HEK293 (cell line): ENCODE results near the gene GLRA2.

Source experiments
- CTCF ChIA-PET: fragments of 350-600 bp; formaldehyde crosslinking; extraction: SDS; loops from one replicate; lab custom pipeline; 2021; ENCODE audit warnings: antibody characterized with exemption; lab: Yijun Ruan, JAX
- POLR2A ChIA-PET: fragments of 300-600 bp; formaldehyde crosslinking; extraction: SDS; loops from one replicate; lab custom pipeline; 2020; ENCODE audit warnings: antibody characterized with exemption, inconsistent platforms; lab: Yijun Ruan, JAX
- H3K27ac ChIP-seq: fragments of 200-500 bp; sonication (Bioruptor generic); 2 replicates; pipeline ENCODE4 v1.5.1; 2014; ENCODE audit warnings: low read depth, low read length, control low read depth, inconsistent platforms; ENCODE audit errors: extremely low read depth
- H3K36me3 ChIP-seq, 2 experiments: fragments of 200-500 bp in 1 of 2; sonication (Bioruptor generic) in 1 of 2; 1 replicate in 1 of 2; 2 replicates in 1 of 2; pipeline ENCODE4 v1.5.1; 2014 to 2017; ENCODE audit warnings: inconsistent platforms in 2 of 2, low read length in 2 of 2; ENCODE audit not compliant: control insufficient read depth in 2 of 2, insufficient read depth in 1 of 2
- H3K4me1 ChIP-seq: fragments of 200-500 bp; sonication (Bioruptor generic); 2 replicates; pipeline ENCODE4 v1.5.1; 2014; ENCODE audit warnings: mild to moderate bottlenecking, low read length, inconsistent platforms; ENCODE audit not compliant: control insufficient read depth, insufficient read depth
- H3K4me3 ChIP-seq: 2 replicates; pipeline ENCODE4 v1.5.1; 2011; ENCODE audit warnings: low read depth, mild to moderate bottlenecking, control low read depth, low read length, moderate library complexity
- H3K9me3 ChIP-seq: fragments of 200-500 bp; sonication (Bioruptor generic); 2 replicates; pipeline ENCODE4 v1.5.1; 2014; ENCODE audit warnings: low read depth, low read length, inconsistent platforms; ENCODE audit not compliant: control insufficient read depth, insufficient read depth
- GFI1B ChIP-seq: fragments of 450-650 bp; formaldehyde crosslinking; IDR thresholded peaks from 2 replicates; pipeline ENCODE4 v1.5.1; 2016; ENCODE audit warnings: missing biosample characterization, missing genetic modification characterization
- HOXD13 ChIP-seq: sonication (generic); formaldehyde crosslinking; IDR thresholded peaks from 2 replicates; pipeline ENCODE4 v1.8.0; 2022; ENCODE audit warnings: missing genetic modification reagents, borderline replicate concordance
- SALL2 ChIP-seq: fragments of 450-650 bp; formaldehyde crosslinking; IDR thresholded peaks from 2 replicates; pipeline ENCODE4 v1.5.0; 2017; ENCODE audit warnings: missing biosample characterization, mild to moderate bottlenecking, missing genetic modification characterization, borderline replicate concordance
- ZNF140 ChIP-seq: fragments of 450-650 bp; formaldehyde crosslinking; IDR thresholded peaks from 2 replicates; pipeline ENCODE4 v1.5.1; 2016; ENCODE audit warnings: missing biosample characterization, missing genetic modification characterization
- ZNF146 ChIP-seq: fragments of 450-650 bp; formaldehyde crosslinking; IDR thresholded peaks from 2 replicates; pipeline ENCODE4 v1.5.1; 2016; ENCODE audit warnings: missing biosample characterization, missing genetic modification characterization
- ZNF155 ChIP-seq: fragments of 450-650 bp; formaldehyde crosslinking; IDR thresholded peaks from 2 replicates; pipeline ENCODE4 v1.5.1; 2016; ENCODE audit warnings: missing biosample characterization, missing genetic modification characterization
- ZNF184 ChIP-seq: fragments of 450-650 bp; IDR thresholded peaks from 2 replicates; pipeline ENCODE4 v1.5.1; 2018; ENCODE audit warnings: missing biosample characterization, mild to moderate bottlenecking, missing genetic modification characterization
- ZNF19 ChIP-seq: fragments of 450-650 bp; formaldehyde crosslinking; IDR thresholded peaks from 2 replicates; pipeline ENCODE4; 2016; ENCODE audit warnings: missing biosample characterization, missing genetic modification characterization, low read depth
- ZNF24 ChIP-seq: fragments of 450-650 bp; formaldehyde crosslinking; IDR thresholded peaks from 2 replicates; pipeline ENCODE4 v1.5.1; 2016; ENCODE audit warnings: missing biosample characterization, missing genetic modification characterization
- ZNF266 ChIP-seq: fragments of 450-650 bp; formaldehyde crosslinking; IDR thresholded peaks from 2 replicates; pipeline ENCODE4 v1.5.1; 2016; ENCODE audit warnings: missing biosample characterization, missing genetic modification characterization, low read depth
- ZNF274 ChIP-seq, 2 experiments: fragments of 200-500 bp in 1 of 2; fragments of 450-650 bp in 1 of 2; sonication (Bioruptor generic) in 1 of 2; formaldehyde crosslinking in 1 of 2; IDR thresholded peaks; 2 replicates each; pipeline versions ENCODE4 v1.5.1 to v1.6.1; 2014 to 2016; ENCODE audit warnings: borderline replicate concordance in 1 of 2, inconsistent platforms in 1 of 2, low read length in 1 of 2, missing biosample characterization in 1 of 2, missing genetic modification characterization in 1 of 2
- ZNF280C ChIP-seq: fragments of 450-650 bp; formaldehyde crosslinking; IDR thresholded peaks from 2 replicates; pipeline ENCODE4 v1.5.1; 2016; ENCODE audit warnings: missing biosample characterization, missing genetic modification characterization
- ZNF433 ChIP-seq: fragments of 450-650 bp; formaldehyde crosslinking; IDR thresholded peaks from 2 replicates; pipeline ENCODE4 v1.5.1; 2016; ENCODE audit warnings: missing biosample characterization, missing genetic modification characterization, low read depth
- ZNF514 ChIP-seq: fragments of 450-650 bp; formaldehyde crosslinking; IDR thresholded peaks from 2 replicates; pipeline ENCODE4 v1.5.1; 2016; ENCODE audit warnings: missing biosample characterization, missing genetic modification characterization
- ZNF521 ChIP-seq: fragments of 450-650 bp; formaldehyde crosslinking; IDR thresholded peaks from 2 replicates; pipeline ENCODE4 v1.5.1; 2017; ENCODE audit warnings: missing biosample characterization, mild to moderate bottlenecking, missing genetic modification characterization
- ZNF555 ChIP-seq: fragments of 450-650 bp; formaldehyde crosslinking; conservative IDR thresholded peaks from 2 replicates; pipeline ENCODE4 v1.5.1; 2017; ENCODE audit warnings: missing biosample characterization, mild to moderate bottlenecking, missing genetic modification characterization, inconsistent platforms
- ZNF610 ChIP-seq: fragments of 450-650 bp; formaldehyde crosslinking; IDR thresholded peaks from 2 replicates; pipeline ENCODE4 v1.5.1; 2016; ENCODE audit warnings: missing biosample characterization, missing genetic modification characterization, borderline replicate concordance
- ZSCAN30 ChIP-seq: fragments of 450-650 bp; IDR thresholded peaks from 2 replicates; pipeline ENCODE4 v1.5.1; 2018; ENCODE audit warnings: missing biosample characterization, mild to moderate bottlenecking, missing genetic modification characterization, moderate library complexity
- ZSCAN5A ChIP-seq: fragments of 450-650 bp; formaldehyde crosslinking; IDR thresholded peaks from 2 replicates; pipeline ENCODE4 v1.5.1; 2016; ENCODE audit warnings: missing biosample characterization, missing genetic modification characterization
- TF ChIP-seq, protein P1 (sequence below): fragments of 450-650 bp; formaldehyde crosslinking; IDR thresholded peaks from 2 replicates; pipeline ENCODE4 v1.5.1; 2016; ENCODE audit warnings: missing biosample characterization, missing genetic modification characterization
- TF ChIP-seq, protein P2 (sequence below): fragments of 450-650 bp; formaldehyde crosslinking; IDR thresholded peaks from 2 replicates; pipeline ENCODE4 v1.5.1; 2017; ENCODE audit warnings: missing biosample characterization, missing genetic modification characterization
- TF ChIP-seq, protein P3 (sequence below): fragments of 450-650 bp; formaldehyde crosslinking; IDR thresholded peaks from 2 replicates; pipeline ENCODE4 v1.5.1; 2016; ENCODE audit warnings: missing biosample characterization, missing genetic modification characterization
- TF ChIP-seq, protein P4 (sequence below): fragments of 450-650 bp; formaldehyde crosslinking; IDR thresholded peaks from 2 replicates; pipeline ENCODE4; 2016; ENCODE audit warnings: missing biosample characterization, missing genetic modification characterization
- TF ChIP-seq, protein P5 (sequence below): fragments of 450-650 bp; formaldehyde crosslinking; optimal IDR thresholded peaks from 2 replicates; pipeline ENCODE3; 2016; ENCODE audit warnings: missing biosample characterization, mild to moderate bottlenecking, missing genetic modification characterization

The GLRA2 gene

GRCh38 chrX:14630733-14631132 is 101.4 kb downstream of the GLRA2 start (continued):
- TF ChIP-seq, protein P1, sequence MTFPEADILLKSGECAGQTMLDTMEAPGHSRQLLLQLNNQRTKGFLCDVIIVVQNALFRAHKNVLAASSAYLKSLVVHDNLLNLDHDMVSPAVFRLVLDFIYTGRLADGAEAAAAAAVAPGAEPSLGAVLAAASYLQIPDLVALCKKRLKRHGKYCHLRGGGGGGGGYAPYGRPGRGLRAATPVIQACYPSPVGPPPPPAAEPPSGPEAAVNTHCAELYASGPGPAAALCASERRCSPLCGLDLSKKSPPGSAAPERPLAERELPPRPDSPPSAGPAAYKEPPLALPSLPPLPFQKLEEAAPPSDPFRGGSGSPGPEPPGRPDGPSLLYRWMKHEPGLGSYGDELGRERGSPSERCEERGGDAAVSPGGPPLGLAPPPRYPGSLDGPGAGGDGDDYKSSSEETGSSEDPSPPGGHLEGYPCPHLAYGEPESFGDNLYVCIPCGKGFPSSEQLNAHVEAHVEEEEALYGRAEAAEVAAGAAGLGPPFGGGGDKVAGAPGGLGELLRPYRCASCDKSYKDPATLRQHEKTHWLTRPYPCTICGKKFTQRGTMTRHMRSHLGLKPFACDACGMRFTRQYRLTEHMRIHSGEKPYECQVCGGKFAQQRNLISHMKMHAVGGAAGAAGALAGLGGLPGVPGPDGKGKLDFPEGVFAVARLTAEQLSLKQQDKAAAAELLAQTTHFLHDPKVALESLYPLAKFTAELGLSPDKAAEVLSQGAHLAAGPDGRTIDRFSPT (tag by site-specific recombination): no peak
- TF ChIP-seq ZNF19: no peak
- no peak for TF ChIP-seq ZSCAN30 (tag by site-specific recombination)
- TF ChIP-seq ZNF514 (tag by site-specific recombination): no peak
- TF ChIP-seq ZNF610 (tag by site-specific recombination): no peak
- no peak for TF ChIP-seq ZNF24 (tag by site-specific recombination)
- TF ChIP-seq ZNF433 (tag by site-specific recombination): no peak
- no peak for TF ChIP-seq ZNF280C (tag by site-specific recombination)
- no peak for TF ChIP-seq ZNF274 (IDR thresholded peaks at IDR 0.05; ENCODE audit: low read length)
- no peak for TF ChIP-seq ZNF274 (tag by site-specific recombination; IDR thresholded peaks at IDR 0.05; ENCODE audit: borderline replicate concordance)
- TF ChIP-seq GFI1B: no peak

DNA sequence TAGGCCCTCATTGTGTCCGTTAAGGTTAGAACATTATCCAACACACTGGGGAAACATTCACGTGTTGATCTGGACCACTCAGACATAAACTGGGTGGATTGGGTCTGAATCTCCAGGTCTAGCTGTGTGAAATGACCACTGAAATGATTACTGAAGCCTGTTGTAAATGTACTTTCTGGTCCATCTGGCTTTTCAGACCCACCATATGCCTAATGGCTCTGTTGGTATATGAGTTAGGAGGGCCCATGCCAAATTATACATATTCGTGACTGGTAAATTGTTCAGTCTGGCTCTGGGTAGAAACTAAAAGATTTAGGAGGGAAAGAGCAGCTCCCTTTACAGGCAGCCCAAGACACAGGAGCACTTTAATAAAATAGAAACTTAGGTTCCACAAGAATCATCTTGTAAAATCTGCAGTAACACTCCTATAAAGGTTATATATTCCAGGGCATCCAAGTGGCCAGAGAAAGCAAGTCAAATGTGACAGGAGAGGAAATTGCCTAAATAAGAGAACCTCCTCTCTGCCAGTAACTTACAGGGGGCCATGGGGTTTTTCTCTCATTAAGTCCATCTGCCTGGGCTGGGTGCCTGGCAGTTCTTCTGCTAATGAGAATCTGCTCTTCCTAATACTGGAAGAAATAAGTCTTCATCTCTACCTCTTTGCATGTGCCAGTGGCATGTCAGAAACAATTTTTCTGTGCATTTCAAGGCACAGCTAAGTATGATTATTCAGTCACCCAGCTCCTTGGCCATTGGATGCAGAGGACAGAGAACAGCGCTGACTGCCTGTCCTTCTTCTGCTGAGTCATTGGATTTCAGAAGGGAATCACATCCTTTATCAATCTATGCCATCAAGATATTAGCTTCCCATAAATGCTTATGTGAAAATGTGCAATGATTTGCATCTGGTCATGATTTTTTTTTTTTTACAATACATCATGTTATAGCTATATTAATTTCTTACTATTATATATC is 112.6 kb downstream of the GLRA2 start:
- Histone ChIP-seq H3K36me3 (no peaks in the 10 kb centered on the region), H3K9me3 (no peaks in the 10 kb centered on the region), H3K4me3 (no peak overlapping the region), H3K4me1 (no peaks in the 10 kb centered on the region), H3K27ac (no peak overlapping the region)
- POLR2A ChIA-PET: no interaction called here
- CTCF ChIA-PET: no interaction called here
- no peak for TF ChIP-seq SALL2 (tag by site-specific recombination)
- no peak for TF ChIP-seq ZNF555 (tag by site-specific recombination)
- TF ChIP-seq ZNF184 (tag by site-specific recombination): no peak
- TF ChIP-seq, protein P2, sequence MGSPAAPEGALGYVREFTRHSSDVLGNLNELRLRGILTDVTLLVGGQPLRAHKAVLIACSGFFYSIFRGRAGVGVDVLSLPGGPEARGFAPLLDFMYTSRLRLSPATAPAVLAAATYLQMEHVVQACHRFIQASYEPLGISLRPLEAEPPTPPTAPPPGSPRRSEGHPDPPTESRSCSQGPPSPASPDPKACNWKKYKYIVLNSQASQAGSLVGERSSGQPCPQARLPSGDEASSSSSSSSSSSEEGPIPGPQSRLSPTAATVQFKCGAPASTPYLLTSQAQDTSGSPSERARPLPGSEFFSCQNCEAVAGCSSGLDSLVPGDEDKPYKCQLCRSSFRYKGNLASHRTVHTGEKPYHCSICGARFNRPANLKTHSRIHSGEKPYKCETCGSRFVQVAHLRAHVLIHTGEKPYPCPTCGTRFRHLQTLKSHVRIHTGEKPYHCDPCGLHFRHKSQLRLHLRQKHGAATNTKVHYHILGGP: no peak
- TF ChIP-seq, protein P3, sequence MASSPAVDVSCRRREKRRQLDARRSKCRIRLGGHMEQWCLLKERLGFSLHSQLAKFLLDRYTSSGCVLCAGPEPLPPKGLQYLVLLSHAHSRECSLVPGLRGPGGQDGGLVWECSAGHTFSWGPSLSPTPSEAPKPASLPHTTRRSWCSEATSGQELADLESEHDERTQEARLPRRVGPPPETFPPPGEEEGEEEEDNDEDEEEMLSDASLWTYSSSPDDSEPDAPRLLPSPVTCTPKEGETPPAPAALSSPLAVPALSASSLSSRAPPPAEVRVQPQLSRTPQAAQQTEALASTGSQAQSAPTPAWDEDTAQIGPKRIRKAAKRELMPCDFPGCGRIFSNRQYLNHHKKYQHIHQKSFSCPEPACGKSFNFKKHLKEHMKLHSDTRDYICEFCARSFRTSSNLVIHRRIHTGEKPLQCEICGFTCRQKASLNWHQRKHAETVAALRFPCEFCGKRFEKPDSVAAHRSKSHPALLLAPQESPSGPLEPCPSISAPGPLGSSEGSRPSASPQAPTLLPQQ: no peak
- no peak for TF ChIP-seq ZNF521
- TF ChIP-seq ZNF266 (tag by site-specific recombination): no peak
- no peak for TF ChIP-seq ZSCAN5A (tag by site-specific recombination)
- no peak for TF ChIP-seq HOXD13 (CRISPR knock-in tag)
- TF ChIP-seq, protein P4, sequence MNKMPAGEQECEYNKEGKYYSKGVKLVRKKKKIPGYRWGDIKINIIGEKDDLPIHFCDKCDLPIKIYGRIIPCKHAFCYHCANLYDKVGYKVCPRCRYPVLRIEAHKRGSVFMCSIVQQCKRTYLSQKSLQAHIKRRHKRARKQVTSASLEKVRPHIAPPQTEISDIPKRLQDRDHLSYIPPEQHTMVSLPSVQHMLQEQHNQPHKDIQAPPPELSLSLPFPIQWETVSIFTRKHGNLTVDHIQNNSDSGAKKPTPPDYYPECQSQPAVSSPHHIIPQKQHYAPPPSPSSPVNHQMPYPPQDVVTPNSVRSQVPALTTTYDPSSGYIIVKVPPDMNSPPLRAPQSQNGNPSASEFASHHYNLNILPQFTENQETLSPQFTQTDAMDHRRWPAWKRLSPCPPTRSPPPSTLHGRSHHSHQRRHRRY (tag by site-specific recombination): no peak
- no peak for TF ChIP-seq ZNF155 (tag by site-specific recombination)
- no peak for TF ChIP-seq ZNF146 (tag by site-specific recombination)
- TF ChIP-seq, protein P5, sequence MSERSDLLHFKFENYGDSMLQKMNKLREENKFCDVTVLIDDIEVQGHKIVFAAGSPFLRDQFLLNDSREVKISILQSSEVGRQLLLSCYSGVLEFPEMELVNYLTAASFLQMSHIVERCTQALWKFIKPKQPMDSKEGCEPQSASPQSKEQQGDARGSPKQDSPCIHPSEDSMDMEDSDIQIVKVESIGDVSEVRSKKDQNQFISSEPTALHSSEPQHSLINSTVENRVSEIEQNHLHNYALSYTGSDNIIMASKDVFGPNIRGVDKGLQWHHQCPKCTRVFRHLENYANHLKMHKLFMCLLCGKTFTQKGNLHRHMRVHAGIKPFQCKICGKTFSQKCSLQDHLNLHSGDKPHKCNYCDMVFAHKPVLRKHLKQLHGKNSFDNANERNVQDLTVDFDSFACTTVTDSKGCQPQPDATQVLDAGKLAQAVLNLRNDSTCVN (tag by site-specific recombination): no peak
- TF ChIP-seq ZNF140 (tag by site-specific recombination): no peak
